Sigmoid colon (tissue), 4 donors: ENCODE data around the gene WWC2.

Experiments used
- POLR2A ChIP-seq, 2 donors: fragments of 450-650 bp; IDR thresholded peaks; one replicate each; pipeline ENCODE4 v1.6.1; 2016; ENCODE audit warnings: antibody characterized with exemption in 2 of 2, mild to moderate bottlenecking in 2 of 2, moderate library complexity in 2 of 2
- POLR2AphosphoS5 ChIP-seq, 4 donors: sonication (generic); formaldehyde crosslinking; IDR thresholded peaks; one replicate each; pipeline ENCODE4 v1.6.1; 2017; ENCODE audit warnings: antibody characterized with exemption in 4 of 4

GRCh38 chr4:183107891-183108459 lies 8.9 kb downstream of the WWC2 start:
- TF ChIP-seq POLR2AphosphoS5 (IDR thresholded peaks at IDR 0.05) (no peak), POLR2A (IDR thresholded peaks at IDR 0.05) (no peak)
